ENCODE data around the gene DOCK1.

DOCK1 gene

DNA sequence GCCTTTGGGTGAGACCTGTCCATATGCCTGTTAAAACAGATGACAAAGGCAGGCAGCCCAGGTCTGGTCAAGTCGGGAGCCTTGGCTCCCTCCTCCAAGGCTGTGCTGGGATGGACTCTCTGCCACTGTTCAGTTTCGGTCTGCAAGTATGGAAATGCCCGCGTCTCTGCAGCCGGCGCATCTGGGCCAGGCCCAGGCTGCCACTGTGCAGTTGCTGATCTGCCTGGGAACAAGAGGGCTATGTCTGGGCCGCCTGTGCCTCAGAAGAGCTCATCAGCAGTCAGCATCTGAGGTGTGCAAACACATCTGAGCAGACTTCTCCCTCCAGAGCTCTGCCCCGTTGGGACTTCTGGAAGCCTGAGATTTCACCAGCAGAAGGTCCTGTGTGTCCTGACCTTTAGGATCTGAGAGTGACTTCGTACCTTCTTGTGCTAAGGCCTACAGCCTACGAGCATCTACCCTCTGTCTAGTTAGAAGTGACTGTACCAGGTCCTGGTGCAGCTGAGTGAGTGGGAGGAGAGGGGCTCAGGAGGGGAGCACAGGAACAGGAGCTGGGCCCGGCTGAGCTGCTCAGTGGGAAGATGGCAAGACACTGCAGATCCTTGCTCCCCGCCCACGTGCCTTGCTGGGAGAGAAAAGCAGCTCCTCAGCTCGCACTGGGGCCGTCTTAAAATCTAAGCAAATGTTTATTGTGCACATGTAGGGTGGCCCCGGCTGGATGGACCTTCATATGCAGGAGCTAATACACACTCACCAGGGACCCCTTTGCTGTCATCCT, 50.9 kb downstream of the DOCK1 start:
- TF ChIP-seq CTCF (IDR thresholded peaks at IDR 0.05; ENCODE audit: extremely low read depth, missing control alignments) = no peak
- DNase-seq (ENCODE audit: low spot score) = no peak

DNA sequence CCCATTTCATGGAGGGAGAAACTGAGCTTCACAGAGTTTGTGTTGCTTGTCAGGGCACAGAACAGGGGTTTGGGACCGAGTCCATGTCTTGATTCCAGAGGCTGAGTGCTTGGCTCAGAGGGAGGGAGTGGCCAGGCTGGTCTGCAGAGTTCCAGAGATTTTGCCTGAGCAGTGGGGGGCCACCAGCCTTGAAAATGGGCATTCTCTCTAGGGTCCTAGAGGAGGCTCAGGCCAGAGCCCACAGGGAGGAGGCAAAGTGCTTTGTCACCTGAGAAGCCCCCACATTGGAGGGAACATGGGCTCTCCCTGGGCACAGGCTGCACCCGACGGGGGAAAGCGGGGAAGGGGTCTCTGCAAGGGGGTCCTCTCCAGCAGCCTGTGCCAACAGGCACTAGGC, 51.5 kb downstream of the DOCK1 start:
- DNase-seq (ENCODE audit: low spot score) = no peak

DNA sequence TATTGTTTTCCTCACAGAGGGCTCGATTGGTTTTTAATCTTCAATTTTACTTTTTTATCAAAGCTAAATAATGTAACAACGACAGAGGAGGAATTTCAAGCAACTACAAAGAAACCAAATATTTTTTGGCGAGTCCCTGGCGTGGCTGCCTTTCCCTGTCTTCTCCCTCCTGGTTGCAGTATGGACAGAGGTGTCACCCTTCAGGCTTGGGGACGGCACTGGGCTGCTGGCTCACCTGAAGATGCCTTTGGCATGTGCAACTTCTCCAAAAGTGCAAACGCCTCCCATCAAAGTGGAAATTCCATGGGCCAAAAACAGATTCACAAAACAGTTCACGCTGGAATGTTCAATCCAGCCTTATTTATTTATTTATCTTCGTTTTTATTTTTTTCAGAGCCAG, 51.9 kb downstream of the DOCK1 start:
- no peak for DNase-seq (ENCODE audit: low spot score)
- TF ChIP-seq CTCF (IDR thresholded peaks at IDR 0.05; ENCODE audit: extremely low read depth, missing control alignments) = no peak

More for the DNA sequence above, 51.5 kb downstream of the DOCK1 start:
- TF ChIP-seq CTCF (IDR thresholded peaks at IDR 0.05; ENCODE audit: extremely low read depth, missing control alignments) = no peak

DNA sequence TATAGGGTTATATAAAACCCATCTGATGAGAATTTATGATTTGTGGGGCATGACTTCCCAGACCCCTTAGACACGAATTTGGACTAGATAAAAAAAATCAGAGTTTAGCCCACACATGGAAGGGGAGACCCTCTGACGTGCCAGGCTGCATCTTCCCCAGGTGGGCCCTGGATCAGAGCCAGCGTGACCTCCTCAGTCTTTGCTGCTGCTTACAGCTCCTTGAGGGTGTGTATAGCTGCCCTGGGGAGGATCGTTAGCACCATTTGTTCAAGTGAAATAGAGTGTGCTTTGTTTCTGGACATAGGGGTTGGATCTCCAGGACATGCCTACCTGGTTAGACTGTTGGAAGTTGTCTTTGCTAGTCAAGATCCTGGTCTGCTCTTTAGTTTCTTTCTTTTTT, 54.2 kb downstream of the DOCK1 start:
- DNase-seq (ENCODE audit: low spot score) = no peak
- no peak for TF ChIP-seq CTCF (IDR thresholded peaks at IDR 0.05; ENCODE audit: extremely low read depth, missing control alignments)

DNA sequence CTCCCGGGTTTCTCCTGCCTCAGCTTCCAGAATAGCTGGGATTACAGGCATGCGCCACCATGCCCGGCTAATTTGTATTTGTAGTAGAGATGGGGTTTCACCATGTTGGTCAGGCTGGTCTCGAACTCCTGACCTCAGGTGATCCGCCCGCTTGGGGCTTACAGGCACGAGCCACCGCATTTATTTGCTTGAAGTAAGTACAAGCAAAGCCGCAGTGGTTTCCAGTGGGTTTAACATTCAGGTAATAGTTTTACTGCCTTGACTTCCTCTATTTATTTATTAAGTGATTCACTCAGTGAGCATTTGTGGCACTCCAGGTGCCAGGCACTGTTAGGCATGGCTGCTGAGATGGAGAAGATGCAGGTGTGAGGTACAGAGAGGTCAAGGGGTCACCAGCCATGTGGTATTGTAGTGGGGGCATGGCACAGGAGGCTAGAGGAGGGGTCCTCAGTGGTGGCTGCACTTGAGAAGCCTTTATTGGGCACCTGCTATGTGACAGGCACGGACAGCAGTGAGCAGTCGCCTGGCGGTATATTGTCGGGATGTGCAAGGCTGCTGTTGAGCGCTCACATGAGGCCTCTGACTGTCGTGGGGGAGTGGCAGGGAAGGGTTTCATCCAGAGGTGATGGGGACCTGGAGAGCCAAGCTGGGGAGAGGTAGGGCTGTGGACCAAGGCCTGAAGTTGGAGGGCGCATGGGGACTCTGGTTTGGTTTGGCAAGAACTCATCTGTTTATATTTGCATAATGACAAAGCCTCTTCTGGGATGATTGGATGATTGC, 54.9 kb downstream of the DOCK1 start:
- DNase-seq (ENCODE audit: low spot score) = no peak
- TF ChIP-seq CTCF (IDR thresholded peaks at IDR 0.05; ENCODE audit: extremely low read depth, missing control alignments) = no peak

DNA sequence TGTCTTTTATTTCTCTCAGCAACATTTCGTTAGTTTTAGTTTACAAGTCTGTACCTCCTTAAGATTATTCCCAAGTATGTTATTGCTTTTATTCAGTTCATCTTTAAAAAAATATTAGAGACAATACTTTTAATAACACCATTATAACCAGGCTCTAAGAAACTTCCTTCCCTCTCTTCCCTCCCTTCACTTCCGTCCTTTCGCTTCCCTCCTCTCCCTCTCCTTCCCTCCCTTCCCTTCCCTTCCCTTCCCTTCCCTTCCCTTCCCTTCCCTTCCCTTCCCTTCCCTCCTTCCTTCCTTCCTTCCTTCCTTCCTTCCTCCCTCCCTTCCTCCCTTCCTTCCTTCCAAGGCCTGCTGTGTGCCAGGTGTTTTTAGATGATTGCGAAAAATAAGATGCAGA, 58.1 kb downstream of the DOCK1 start:
- TF ChIP-seq CTCF (IDR thresholded peaks at IDR 0.05; ENCODE audit: extremely low read depth, missing control alignments) = no peak
- DNase-seq (ENCODE audit: low spot score) = no peak

DNA sequence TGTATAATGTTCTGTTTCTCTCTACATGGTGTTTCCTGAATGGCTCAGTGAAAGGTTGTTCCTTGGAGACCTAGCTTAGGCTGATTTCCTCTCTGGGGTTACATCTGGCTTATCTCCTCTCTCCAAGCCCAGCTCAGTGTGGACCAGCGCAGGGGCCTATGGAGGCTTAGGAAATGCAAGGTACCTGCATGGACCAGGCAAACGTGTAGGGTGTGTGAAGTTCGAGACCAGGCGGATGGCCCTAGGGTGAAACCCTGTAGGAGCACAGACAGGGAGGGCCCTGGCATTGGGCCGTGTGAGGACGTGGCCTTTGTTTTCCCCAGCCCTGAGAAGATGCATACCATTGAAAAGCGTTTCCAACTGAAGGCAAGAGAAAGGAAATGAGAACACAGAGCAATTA, 59.0 kb downstream of the DOCK1 start:
- DNase-seq (ENCODE audit: low spot score) = no peak
- no peak for TF ChIP-seq CTCF (IDR thresholded peaks at IDR 0.05; ENCODE audit: extremely low read depth, missing control alignments)
